ENCODE data around the gene MORN1. TPM values are rescaled to one million over a fixed set of nuclear protein-coding genes. Genes with fewer than 3 reads are reported as not detected.

MORN1 gene
- total RNA-seq, 2 experiments from 2014 or later = 6.2 to 7.9 TPM

DNA sequence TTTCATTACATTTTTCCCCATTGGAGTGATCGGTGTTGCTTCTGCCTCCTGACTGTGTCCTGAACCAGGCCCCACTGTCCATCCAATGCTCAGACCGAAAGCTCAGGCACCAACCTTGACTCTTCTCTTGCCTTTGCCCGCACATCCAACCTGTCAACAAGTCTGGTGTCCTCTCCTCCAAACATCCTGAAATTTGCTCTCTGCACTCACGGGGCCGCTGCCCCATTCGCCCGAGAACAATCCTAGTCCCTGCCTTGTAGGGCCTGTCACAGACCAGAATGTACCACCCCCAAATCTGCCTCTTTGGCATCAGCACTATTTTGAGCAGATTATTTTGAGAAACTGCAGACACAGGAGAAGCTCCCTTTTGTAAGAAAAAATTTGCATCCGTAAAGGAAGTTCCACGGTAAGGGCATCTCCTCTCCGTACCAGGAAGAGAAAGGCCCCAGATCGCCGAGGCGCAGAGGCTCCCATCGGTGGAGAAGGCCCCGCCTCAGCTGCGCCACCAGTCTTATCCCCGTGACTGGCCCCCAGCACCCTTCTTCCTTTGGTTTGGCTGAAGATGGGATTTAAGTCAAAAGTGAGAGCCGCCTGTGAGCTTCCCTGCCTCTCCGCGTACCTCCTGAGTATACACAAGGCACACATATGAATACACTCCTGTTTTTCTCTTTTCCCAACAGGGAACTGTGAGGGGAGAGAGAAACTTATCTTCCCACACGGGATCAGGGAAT, 7.1 kb downstream of the MORN1 start:
- ATAC-seq (no peak), DNase-seq (no peak)
- Mint-ChIP-seq H3K4me1 (ENCODE audit: low read depth) (peaks cover 9% of the 10 kb centered on the region), H3K36me3 (ENCODE audit: low read depth) (no peaks in the 10 kb centered on the region), H3K4me3 (no peak overlapping the region), H3K27me3 (ENCODE audit: low read depth) (no peaks in the 10 kb centered on the region), H3K27ac (no peak overlapping the region), H3K9me3 (ENCODE audit: insufficient read depth) (no peaks in the 10 kb centered on the region)
- POLR2A ChIA-PET = interaction anchor here (1.0 kb wide), 1 partner anchor 177 kb away, joined by 3 read pairs; no protein-coding TSS in a partner anchor
- CTCF ChIA-PET = interaction anchor here (0.8 to 7.2 kb wide), 4 partner anchors 26 to 187 kb away, joined by 3 to 259 read pairs (median 4); partner anchors contain the start of gene FAAP20

- H3K9me3 Mint-ChIP-seq (ENCODE audit: insufficient read depth) = no peaks in the 10 kb centered on the region
- POLR2A ChIA-PET = interaction anchor here (1.0 kb wide), 1 partner anchor 177 kb away, joined by 3 read pairs; no protein-coding TSS in a partner anchor
- CTCF ChIA-PET = interaction anchor here (0.9 to 7.2 kb wide), 3 partner anchors 27 to 186 kb away, joined by 3 to 259 read pairs (median 4); partner anchors contain the start of gene FAAP20
- peak overlapping the region; percentile 13 for H3K27ac Mint-ChIP-seq
- no peak for ATAC-seq
- H3K36me3 Mint-ChIP-seq (ENCODE audit: low read depth) = no peaks in the 10 kb centered on the region
- no peak overlapping the region for H3K4me3 Mint-ChIP-seq
- peaks cover 9% of the 10 kb centered on the region for H3K4me1 Mint-ChIP-seq (ENCODE audit: low read depth)
- no peaks in the 10 kb centered on the region for H3K27me3 Mint-ChIP-seq (ENCODE audit: low read depth)
- no peak for DNase-seq
Observed at GRCh38 chr1:2383576-2383975, 7.8 kb downstream of the MORN1 start.

GRCh38 chr1:2382621-2383361, 8.6 kb downstream of the MORN1 start:
- ATAC-seq (peak; percentile 34), DNase-seq (peak; percentile 51)
- H3K27me3 Mint-ChIP-seq (ENCODE audit: low read depth) = no peaks in the 10 kb centered on the region
- POLR2A ChIA-PET = interaction anchor here (0.8 to 2.2 kb wide), 3 partner anchors 152 to 187 kb away, joined by 3 to 31 read pairs (median 3); partner anchors contain the start of gene FAAP20
- H3K9me3 Mint-ChIP-seq (ENCODE audit: insufficient read depth) = no peaks in the 10 kb centered on the region
- H3K27ac Mint-ChIP-seq = no peak overlapping the region
- no peaks in the 10 kb centered on the region for H3K36me3 Mint-ChIP-seq (ENCODE audit: low read depth)
- peaks cover 9% of the 10 kb centered on the region for H3K4me1 Mint-ChIP-seq (ENCODE audit: low read depth)
- H3K4me3 Mint-ChIP-seq = no peak overlapping the region
- CTCF ChIA-PET = interaction anchor here (0.6 to 7.2 kb wide), 18 partner anchors 9 to 338 kb away, joined by 3 to 259 read pairs (median 5); partner anchors contain the start of genes FAAP20, MORN1 and RER1

- CTCF ChIA-PET = interaction anchor here (0.6 to 7.2 kb wide), 28 partner anchors 9 to 337 kb away, joined by 3 to 259 read pairs (median 4); partner anchors contain the start of genes FAAP20, MORN1 and RER1
- Mint-ChIP-seq H3K9me3 (ENCODE audit: insufficient read depth) (no peaks in the 10 kb centered on the region), H3K27me3 (ENCODE audit: low read depth) (no peaks in the 10 kb centered on the region), H3K27ac (no peak overlapping the region), H3K4me1 (ENCODE audit: low read depth) (peaks cover 9% of the 10 kb centered on the region), H3K4me3 (no peak overlapping the region), H3K36me3 (ENCODE audit: low read depth) (no peaks in the 10 kb centered on the region)
- DNase-seq (peak; percentile 81), ATAC-seq (peak; percentile 97)
- POLR2A ChIA-PET = interaction anchor here (0.6 to 2.2 kb wide), 6 partner anchors 148 to 187 kb away, joined by 3 to 31 read pairs (median 3); partner anchors contain the start of gene FAAP20
Observed at GRCh38 chr1:2381741-2382620, 9.4 kb downstream of the MORN1 start.

GRCh38 chr1:2380816-2381591, 10.3 kb downstream of the MORN1 start:
- POLR2A ChIA-PET = interaction anchor here (0.6 to 2.2 kb wide), 4 partner anchors 147 to 186 kb away, joined by 3 to 31 read pairs (median 4); partner anchors contain the start of gene FAAP20
- ATAC-seq = no peak
- H3K27ac Mint-ChIP-seq = no peak overlapping the region
- no peaks in the 10 kb centered on the region for H3K27me3 Mint-ChIP-seq (ENCODE audit: low read depth)
- no peaks in the 10 kb centered on the region for H3K36me3 Mint-ChIP-seq (ENCODE audit: low read depth)
- no peak for DNase-seq
- H3K4me3 Mint-ChIP-seq = no peak overlapping the region
- CTCF ChIA-PET = interaction anchor here (0.6 to 7.2 kb wide), 23 partner anchors 10 to 336 kb away, joined by 3 to 259 read pairs (median 4); partner anchors contain the start of genes FAAP20, MORN1 and RER1
- H3K9me3 Mint-ChIP-seq (ENCODE audit: insufficient read depth) = no peaks in the 10 kb centered on the region
- peaks cover 9% of the 10 kb centered on the region for H3K4me1 Mint-ChIP-seq (ENCODE audit: low read depth)

- DNase-seq = no peak
- CTCF ChIA-PET = interaction anchor here (1.6 to 7.2 kb wide), 6 partner anchors 11 to 205 kb away, joined by 3 to 259 read pairs (median 10); partner anchors contain the start of genes FAAP20, MORN1 and RER1
- no peak overlapping the region for H3K27ac Mint-ChIP-seq
- no peaks in the 10 kb centered on the region for H3K36me3 Mint-ChIP-seq (ENCODE audit: low read depth)
- POLR2A ChIA-PET = interaction anchor here (0.9 kb wide), 1 partner anchor 12 kb away, joined by 4 read pairs; the partner anchor contains the start of genes MORN1 and RER1
- no peaks in the 10 kb centered on the region for H3K27me3 Mint-ChIP-seq (ENCODE audit: low read depth)
- H3K4me1 Mint-ChIP-seq (ENCODE audit: low read depth) = peaks cover 9% of the 10 kb centered on the region
- no peaks in the 10 kb centered on the region for H3K9me3 Mint-ChIP-seq (ENCODE audit: insufficient read depth)
- no peak for ATAC-seq
- H3K4me3 Mint-ChIP-seq = no peak overlapping the region
Observed at GRCh38 chr1:2379733-2380404, 11.5 kb downstream of the MORN1 start.

GRCh38 chr1:2378956-2379732, 12.2 kb downstream of the MORN1 start:
- H3K9me3 Mint-ChIP-seq (ENCODE audit: insufficient read depth) = no peaks in the 10 kb centered on the region
- H3K27me3 Mint-ChIP-seq (ENCODE audit: low read depth) = no peaks in the 10 kb centered on the region
- ATAC-seq = no peak
- ChIA-PET CTCF (interaction anchor here (1.2 to 7.2 kb wide), 2 partner anchors 67 to 182 kb away, joined by 3 to 259 read pairs; partner anchors contain the start of gene FAAP20), POLR2A (interaction anchor here (0.6 to 0.9 kb wide), 3 partner anchors 12 to 253 kb away, joined by 3 to 4 read pairs (median 3); partner anchors contain the start of genes MORN1 and RER1)
- no peak overlapping the region for H3K27ac Mint-ChIP-seq
- no peaks in the 10 kb centered on the region for H3K36me3 Mint-ChIP-seq (ENCODE audit: low read depth)
- no peak overlapping the region for H3K4me3 Mint-ChIP-seq
- H3K4me1 Mint-ChIP-seq (ENCODE audit: low read depth) = peaks cover 9% of the 10 kb centered on the region
- no peak for DNase-seq

- Mint-ChIP-seq H3K27ac (no peak overlapping the region), H3K4me3 (no peak overlapping the region), H3K9me3 (ENCODE audit: insufficient read depth) (no peaks in the 10 kb centered on the region), H3K4me1 (ENCODE audit: low read depth) (peaks cover 9% of the 10 kb centered on the region), H3K27me3 (ENCODE audit: low read depth) (no peaks in the 10 kb centered on the region), H3K36me3 (ENCODE audit: low read depth) (no peaks in the 10 kb centered on the region)
- DNase-seq = no peak
- ATAC-seq = no peak
- ChIA-PET POLR2A (interaction anchor here (0.6 to 0.8 kb wide), 2 partner anchors 123 to 252 kb away, joined by 3 read pairs; no protein-coding TSS in a partner anchor), CTCF (interaction anchor here (1.2 to 7.2 kb wide), 2 partner anchors 67 to 181 kb away, joined by 3 to 259 read pairs; partner anchors contain the start of gene FAAP20)
Observed at GRCh38 chr1:2378441-2378851, 12.9 kb downstream of the MORN1 start.

- Mint-ChIP-seq H3K4me1 (ENCODE audit: low read depth) (peaks cover 9% of the 10 kb centered on the region), H3K9me3 (ENCODE audit: insufficient read depth) (no peaks in the 10 kb centered on the region), H3K36me3 (ENCODE audit: low read depth) (no peaks in the 10 kb centered on the region), H3K4me3 (no peak overlapping the region), H3K27me3 (ENCODE audit: low read depth) (no peaks in the 10 kb centered on the region), H3K27ac (no peak overlapping the region)
- no peak for ATAC-seq
- no peak for DNase-seq
- ChIA-PET CTCF (interaction anchor here (1.2 kb wide), 1 partner anchor 66 kb away, joined by 3 read pairs; no protein-coding TSS in a partner anchor), POLR2A (interaction anchor here (0.8 kb wide), 1 partner anchor 78 kb away, joined by 3 read pairs; no protein-coding TSS in a partner anchor)
Observed at GRCh38 chr1:2377751-2378440, 13.5 kb downstream of the MORN1 start.
